HFF-Myc (cell line): ENCODE results near the gene GMIP.
A peak's percentile ranks its signal among the peaks of the same experiment; 100 is the strongest.

ENCODE experiments used
- DNase-seq: peaks from one replicate; pipeline ENCODE4 v3.0.0-alpha.2; 2011; ENCODE audit warnings: low read depth; ENCODE audit errors: extremely low read depth
- H3K4me3 ChIP-seq: replicated peaks from 2 replicates; pipeline ENCODE4 v1.5.1; 2011; ENCODE audit warnings: low read depth, mild to moderate bottlenecking, control low read depth, low read length
- CTCF ChIP-seq: IDR thresholded peaks from 2 replicates; pipeline ENCODE4 v1.5.1; 2012; ENCODE audit warnings: mild to moderate bottlenecking, low read depth, low read length, control low read depth; ENCODE audit errors: missing control alignments

Gene GMIP

GRCh38 chr19:19662871-19663255, 19.4 kb upstream of the GMIP start:
- no peak for TF ChIP-seq CTCF
- peak overlapping the region; percentile 91 for H3K4me3 ChIP-seq
- DNase-seq: no peak

GRCh38 chr19:19662344-19662743, 18.9 kb upstream of the GMIP start:
- peak overlapping the region; percentile 91 for H3K4me3 ChIP-seq
- no peak for DNase-seq

GRCh38 chr19:19661675-19662251, 18.3 kb upstream of the GMIP start:
- no peak for DNase-seq
- H3K4me3 ChIP-seq: peak overlapping the region; percentile 91
- TF ChIP-seq CTCF: no peak

More at GRCh38 chr19:19662344-19662743, 18.9 kb upstream of the GMIP start:
- no peak for TF ChIP-seq CTCF

- TF ChIP-seq CTCF: no peak
- DNase-seq: no peak
- H3K4me3 ChIP-seq: peak overlapping the region; percentile 91
These were observed 17.8 kb upstream of the GMIP start for GRCh38 chr19:19661141-19661674.

GRCh38 chr19:19659646-19660245, 16.3 kb upstream of the GMIP start:
- no peak overlapping the region for H3K4me3 ChIP-seq
- no peak for TF ChIP-seq CTCF
- DNase-seq: no peak

- TF ChIP-seq CTCF: no peak
- no peak overlapping the region for H3K4me3 ChIP-seq
- no peak for DNase-seq
These were observed 13.9 kb upstream of the GMIP start for GRCh38 chr19:19657397-19657783.
